HepG2 (cell line): Measurements from ENCODE around the gene TLR6. TPM values are rescaled to one million over a fixed set of nuclear protein-coding genes. Genes with fewer than 3 reads are reported as not detected.

Experiments
- AKAP8 ChIP-seq: sonication (generic); formaldehyde crosslinking; IDR thresholded peaks from 2 replicates; pipeline ENCODE4 v1.5.1; 2020; ENCODE audit warnings: mild to moderate bottlenecking, missing genetic modification reagents
- CAMTA2 ChIP-seq: sonication (generic); formaldehyde crosslinking; IDR thresholded peaks from 2 replicates; pipeline ENCODE4 v1.4.0; 2020; ENCODE audit warnings: mild to moderate bottlenecking, missing genetic modification reagents, borderline replicate concordance
- KLF16 ChIP-seq, 2 experiments: sonication (generic) in 1 of 2; formaldehyde crosslinking in 1 of 2; IDR thresholded peaks; 2 replicates each; pipeline versions ENCODE4 v1.6.1 to v1.8.0; 2016 to 2023; ENCODE audit warnings: missing genetic modification reagents in 2 of 2, missing compliant biosample characterization in 1 of 2
- KMT2A ChIP-seq: sonication (generic); formaldehyde crosslinking; IDR thresholded peaks from 2 replicates; pipeline ENCODE4 v1.4.0; 2020; ENCODE audit warnings: missing genetic modification reagents
- SALL1 ChIP-seq: sonication (generic); formaldehyde crosslinking; IDR thresholded peaks from 2 replicates; pipeline ENCODE4 v1.8.0; 2022; ENCODE audit warnings: mild to moderate bottlenecking, missing genetic modification reagents
- SP5 ChIP-seq: IDR thresholded peaks from 2 replicates; pipeline ENCODE4 v1.6.1; 2016; ENCODE audit warnings: low read depth, borderline replicate concordance
- ZC3H13 ChIP-seq: sonication (generic); formaldehyde crosslinking; IDR thresholded peaks from 2 replicates; pipeline ENCODE4 v1.8.1; 2023; ENCODE audit warnings: mild to moderate bottlenecking, missing genetic modification reagents, moderate library complexity
- ZNF431 ChIP-seq: sonication (generic); formaldehyde crosslinking; IDR thresholded peaks from 2 replicates; pipeline ENCODE4 v1.9.0; 2022; ENCODE audit warnings: missing genetic modification reagents, low read depth, mild to moderate bottlenecking, borderline replicate concordance
- polyA plus RNA-seq, 8 experiments: library from polyadenylated mRNA; depleted of rRNA in 3 of 8; stranded (reverse) in 7 of 8; unstranded in 1 of 8; fragments of >200 nt; fragmentation: Illumina TruSeq in 4 of 8; extraction: Trizol in 4 of 8; gene quantifications; 2 replicates each; pipeline versions ENCODE4 v1.2.1 to v1.2.3, GENCODE V29; 2011 to 2016; ENCODE audit warnings: low read depth in 4 of 8, missing spikeins in 1 of 8, mixed read lengths in 1 of 8; ENCODE audit not compliant: insufficient read depth in 1 of 8
- total RNA-seq, 5 experiments: library from RNA; depleted of rRNA; stranded (reverse); fragments of >200 nt; fragmentation: Illumina TruSeq; extraction: Trizol; gene quantifications; 2 replicates each; pipeline ENCODE4 v1.2.3, GENCODE V29; 2016; ENCODE audit warnings: low read depth in 1 of 5
- TF ChIP-seq, protein P1 (sequence below): sonication (generic); formaldehyde crosslinking; IDR thresholded peaks from 2 replicates; pipeline ENCODE4 v1.5.1; 2020; ENCODE audit warnings: missing genetic modification reagents, mild to moderate bottlenecking, borderline replicate concordance
- TF ChIP-seq, protein P2 (sequence below), 2 experiments: sonication (generic) in 1 of 2; formaldehyde crosslinking in 1 of 2; IDR thresholded peaks; 2 replicates each; pipeline versions ENCODE4 v1.4.0 to v1.6.1; 2018 to 2020; ENCODE audit warnings: missing genetic modification reagents in 2 of 2, borderline replicate concordance in 1 of 2, low read depth in 1 of 2, mild to moderate bottlenecking in 1 of 2, missing biosample characterization in 1 of 2
- TF ChIP-seq, protein P3 (sequence below): sonication (generic); formaldehyde crosslinking; IDR thresholded peaks from 2 replicates; pipeline ENCODE4 v1.8.1; 2023; ENCODE audit warnings: missing genetic modification reagents, mild to moderate bottlenecking, borderline replicate concordance
- TF ChIP-seq, protein P4 (sequence below): sonication (generic); formaldehyde crosslinking; IDR thresholded peaks from 2 replicates; pipeline ENCODE4 v1.4.0; 2020; ENCODE audit warnings: low read depth, missing genetic modification reagents
- TF ChIP-seq, protein P5 (sequence below): sonication (generic); formaldehyde crosslinking; IDR thresholded peaks from 2 replicates; pipeline ENCODE4 v1.4.0; 2020; ENCODE audit warnings: missing genetic modification reagents
- TF ChIP-seq, protein P6 (sequence below): sonication (generic); formaldehyde crosslinking; IDR thresholded peaks from 2 replicates; pipeline ENCODE4 v1.4.0; 2020; ENCODE audit warnings: missing genetic modification reagents, borderline replicate concordance
- TF ChIP-seq, protein P7 (sequence below): IDR thresholded peaks from 2 replicates; pipeline ENCODE4 v1.6.1; 2016; ENCODE audit warnings: mild to moderate bottlenecking

TLR6 gene
- total and polyA plus RNA-seq, 2 of the 13 experiments (the other 11 are each of a cell fraction or from before 2014, with no cell fraction given): 0.33 to 0.71 TPM

DNA sequence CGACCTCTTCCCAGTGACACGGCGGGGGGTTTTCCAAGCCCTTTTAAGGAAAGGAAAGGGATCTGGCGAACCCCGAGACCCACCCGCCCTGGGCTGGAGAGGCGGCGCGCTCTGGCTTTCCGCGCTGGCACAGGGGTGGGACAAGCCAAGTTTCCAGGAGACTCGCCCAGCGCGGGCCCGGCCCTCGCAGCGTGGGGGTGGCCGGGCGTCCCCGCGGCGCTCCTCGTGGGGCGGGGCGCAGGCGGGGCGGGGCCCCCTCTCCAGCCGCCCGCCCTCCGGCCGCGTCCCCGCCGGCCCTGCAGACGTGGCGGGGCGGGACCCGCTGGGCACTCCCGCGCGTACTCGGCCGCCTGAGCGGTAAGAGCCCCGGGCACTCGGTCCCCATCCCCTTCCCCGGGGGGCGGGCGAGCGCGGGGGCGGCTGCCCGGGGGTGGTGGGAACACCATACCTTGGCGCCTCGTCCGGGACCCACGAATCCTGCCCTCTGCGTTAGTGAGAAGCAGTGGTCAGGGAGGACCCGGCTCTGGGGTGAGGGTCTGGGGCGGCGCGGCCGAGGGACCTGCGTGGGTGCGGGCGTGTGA, 11.0 kb upstream of the TLR6 start, which contains the start of gene FAM114A1 (continued):
- TF ChIP-seq SALL1 (CRISPR knock-in tag): peak; percentile 48
- no peak for TF ChIP-seq CAMTA2 (CRISPR knock-in tag)
- TF ChIP-seq, protein P1, sequence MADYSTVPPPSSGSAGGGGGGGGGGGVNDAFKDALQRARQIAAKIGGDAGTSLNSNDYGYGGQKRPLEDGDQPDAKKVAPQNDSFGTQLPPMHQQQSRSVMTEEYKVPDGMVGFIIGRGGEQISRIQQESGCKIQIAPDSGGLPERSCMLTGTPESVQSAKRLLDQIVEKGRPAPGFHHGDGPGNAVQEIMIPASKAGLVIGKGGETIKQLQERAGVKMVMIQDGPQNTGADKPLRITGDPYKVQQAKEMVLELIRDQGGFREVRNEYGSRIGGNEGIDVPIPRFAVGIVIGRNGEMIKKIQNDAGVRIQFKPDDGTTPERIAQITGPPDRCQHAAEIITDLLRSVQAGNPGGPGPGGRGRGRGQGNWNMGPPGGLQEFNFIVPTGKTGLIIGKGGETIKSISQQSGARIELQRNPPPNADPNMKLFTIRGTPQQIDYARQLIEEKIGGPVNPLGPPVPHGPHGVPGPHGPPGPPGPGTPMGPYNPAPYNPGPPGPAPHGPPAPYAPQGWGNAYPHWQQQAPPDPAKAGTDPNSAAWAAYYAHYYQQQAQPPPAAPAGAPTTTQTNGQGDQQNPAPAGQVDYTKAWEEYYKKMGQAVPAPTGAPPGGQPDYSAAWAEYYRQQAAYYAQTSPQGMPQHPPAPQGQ: no peak
- no peak for TF ChIP-seq ZC3H13 (CRISPR knock-in tag)
- TF ChIP-seq AKAP8: 0 out of 2 replicates have a peak, but pooled peaks have one; percentile 16
- TF ChIP-seq, protein P2, sequence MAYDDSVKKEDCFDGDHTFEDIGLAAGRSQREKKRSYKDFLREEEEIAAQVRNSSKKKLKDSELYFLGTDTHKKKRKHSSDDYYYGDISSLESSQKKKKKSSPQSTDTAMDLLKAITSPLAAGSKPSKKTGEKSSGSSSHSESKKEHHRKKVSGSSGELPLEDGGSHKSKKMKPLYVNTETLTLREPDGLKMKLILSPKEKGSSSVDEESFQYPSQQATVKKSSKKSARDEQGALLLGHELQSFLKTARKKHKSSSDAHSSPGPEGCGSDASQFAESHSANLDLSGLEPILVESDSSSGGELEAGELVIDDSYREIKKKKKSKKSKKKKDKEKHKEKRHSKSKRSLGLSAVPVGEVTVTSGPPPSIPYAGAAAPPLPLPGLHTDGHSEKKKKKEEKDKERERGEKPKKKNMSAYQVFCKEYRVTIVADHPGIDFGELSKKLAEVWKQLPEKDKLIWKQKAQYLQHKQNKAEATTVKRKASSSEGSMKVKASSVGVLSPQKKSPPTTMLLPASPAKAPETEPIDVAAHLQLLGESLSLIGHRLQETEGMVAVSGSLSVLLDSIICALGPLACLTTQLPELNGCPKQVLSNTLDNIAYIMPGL (CRISPR knock-in tag; IDR thresholded peaks at IDR 0.05; ENCODE audit: borderline replicate concordance in 1 of 2, low read depth in 1 of 2): peak in 1 of 2 experiments; percentile 38; a peak in 1 of 4 replicates
- TF ChIP-seq, protein P3, sequence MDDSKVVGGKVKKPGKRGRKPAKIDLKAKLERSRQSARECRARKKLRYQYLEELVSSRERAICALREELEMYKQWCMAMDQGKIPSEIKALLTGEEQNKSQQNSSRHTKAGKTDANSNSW (CRISPR knock-in tag): no peak
- TF ChIP-seq, protein P4, sequence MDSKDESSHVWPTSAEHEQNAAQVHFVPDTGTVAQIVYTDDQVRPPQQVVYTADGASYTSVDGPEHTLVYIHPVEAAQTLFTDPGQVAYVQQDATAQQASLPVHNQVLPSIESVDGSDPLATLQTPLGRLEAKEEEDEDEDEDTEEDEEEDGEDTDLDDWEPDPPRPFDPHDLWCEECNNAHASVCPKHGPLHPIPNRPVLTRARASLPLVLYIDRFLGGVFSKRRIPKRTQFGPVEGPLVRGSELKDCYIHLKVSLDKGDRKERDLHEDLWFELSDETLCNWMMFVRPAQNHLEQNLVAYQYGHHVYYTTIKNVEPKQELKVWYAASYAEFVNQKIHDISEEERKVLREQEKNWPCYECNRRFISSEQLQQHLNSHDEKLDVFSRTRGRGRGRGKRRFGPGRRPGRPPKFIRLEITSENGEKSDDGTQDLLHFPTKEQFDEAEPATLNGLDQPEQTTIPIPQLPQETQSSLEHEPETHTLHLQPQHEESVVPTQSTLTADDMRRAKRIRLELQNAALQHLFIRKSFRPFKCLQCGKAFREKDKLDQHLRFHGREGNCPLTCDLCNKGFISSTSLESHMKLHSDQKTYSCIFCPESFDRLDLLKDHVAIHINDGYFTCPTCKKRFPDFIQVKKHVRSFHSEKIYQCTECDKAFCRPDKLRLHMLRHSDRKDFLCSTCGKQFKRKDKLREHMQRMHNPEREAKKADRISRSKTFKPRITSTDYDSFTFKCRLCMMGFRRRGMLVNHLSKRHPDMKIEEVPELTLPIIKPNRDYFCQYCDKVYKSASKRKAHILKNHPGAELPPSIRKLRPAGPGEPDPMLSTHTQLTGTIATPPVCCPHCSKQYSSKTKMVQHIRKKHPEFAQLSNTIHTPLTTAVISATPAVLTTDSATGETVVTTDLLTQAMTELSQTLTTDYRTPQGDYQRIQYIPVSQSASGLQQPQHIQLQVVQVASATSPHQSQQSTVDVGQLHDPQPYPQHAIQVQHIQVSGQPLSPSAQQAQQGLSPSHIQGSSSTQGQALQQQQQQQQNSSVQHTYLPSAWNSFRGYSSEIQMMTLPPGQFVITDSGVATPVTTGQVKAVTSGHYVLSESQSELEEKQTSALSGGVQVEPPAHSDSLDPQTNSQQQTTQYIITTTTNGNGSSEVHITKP (CRISPR knock-in tag): 0 out of 2 replicates have a peak, but pooled peaks have one; percentile 49
- TF ChIP-seq, protein P5, sequence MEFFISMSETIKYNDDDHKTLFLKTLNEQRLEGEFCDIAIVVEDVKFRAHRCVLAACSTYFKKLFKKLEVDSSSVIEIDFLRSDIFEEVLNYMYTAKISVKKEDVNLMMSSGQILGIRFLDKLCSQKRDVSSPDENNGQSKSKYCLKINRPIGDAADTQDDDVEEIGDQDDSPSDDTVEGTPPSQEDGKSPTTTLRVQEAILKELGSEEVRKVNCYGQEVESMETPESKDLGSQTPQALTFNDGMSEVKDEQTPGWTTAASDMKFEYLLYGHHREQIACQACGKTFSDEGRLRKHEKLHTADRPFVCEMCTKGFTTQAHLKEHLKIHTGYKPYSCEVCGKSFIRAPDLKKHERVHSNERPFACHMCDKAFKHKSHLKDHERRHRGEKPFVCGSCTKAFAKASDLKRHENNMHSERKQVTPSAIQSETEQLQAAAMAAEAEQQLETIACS (CRISPR knock-in tag): peak; percentile 44; the same call in 1 of the 2 replicates
- no peak for TF ChIP-seq ZNF431
- TF ChIP-seq, protein P6, sequence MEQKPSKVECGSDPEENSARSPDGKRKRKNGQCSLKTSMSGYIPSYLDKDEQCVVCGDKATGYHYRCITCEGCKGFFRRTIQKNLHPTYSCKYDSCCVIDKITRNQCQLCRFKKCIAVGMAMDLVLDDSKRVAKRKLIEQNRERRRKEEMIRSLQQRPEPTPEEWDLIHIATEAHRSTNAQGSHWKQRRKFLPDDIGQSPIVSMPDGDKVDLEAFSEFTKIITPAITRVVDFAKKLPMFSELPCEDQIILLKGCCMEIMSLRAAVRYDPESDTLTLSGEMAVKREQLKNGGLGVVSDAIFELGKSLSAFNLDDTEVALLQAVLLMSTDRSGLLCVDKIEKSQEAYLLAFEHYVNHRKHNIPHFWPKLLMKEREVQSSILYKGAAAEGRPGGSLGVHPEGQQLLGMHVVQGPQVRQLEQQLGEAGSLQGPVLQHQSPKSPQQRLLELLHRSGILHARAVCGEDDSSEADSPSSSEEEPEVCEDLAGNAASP: no peak
- TF ChIP-seq SP5 (CRISPR knock-in tag): 0 out of 2 replicates have a peak, but pooled peaks have one; percentile 17
- TF ChIP-seq, protein P7, sequence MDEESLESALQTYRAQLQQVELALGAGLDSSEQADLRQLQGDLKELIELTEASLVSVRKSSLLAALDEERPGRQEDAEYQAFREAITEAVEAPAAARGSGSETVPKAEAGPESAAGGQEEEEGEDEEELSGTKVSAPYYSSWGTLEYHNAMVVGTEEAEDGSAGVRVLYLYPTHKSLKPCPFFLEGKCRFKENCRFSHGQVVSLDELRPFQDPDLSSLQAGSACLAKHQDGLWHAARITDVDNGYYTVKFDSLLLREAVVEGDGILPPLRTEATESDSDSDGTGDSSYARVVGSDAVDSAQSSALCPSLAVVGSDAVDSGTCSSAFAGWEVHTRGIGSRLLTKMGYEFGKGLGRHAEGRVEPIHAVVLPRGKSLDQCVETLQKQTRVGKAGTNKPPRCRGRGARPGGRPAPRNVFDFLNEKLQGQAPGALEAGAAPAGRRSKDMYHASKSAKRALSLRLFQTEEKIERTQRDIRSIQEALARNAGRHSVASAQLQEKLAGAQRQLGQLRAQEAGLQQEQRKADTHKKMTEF (CRISPR knock-in tag): peak; percentile 40; the same call in 1 of the 2 replicates
- TF ChIP-seq KMT2A (CRISPR knock-in tag): 0 out of 2 replicates have a peak, but pooled peaks have one; percentile 16
- no peak for TF ChIP-seq KLF16 (CRISPR knock-in tag; IDR thresholded peaks at IDR 0.05)
